Measurements from ENCODE around the gene BCAR3.
A peak's percentile ranks its signal among the peaks of the same experiment; 100 is the strongest.

BCAR3 gene

GRCh38 chr1:93605026-93605568 is 76.5 kb downstream of the BCAR3 start:
- no peak for DNase-seq (ENCODE audit: extremely low spot score, insufficient read length, low read depth)

GRCh38 chr1:93604411-93604810 is 77.2 kb downstream of the BCAR3 start:
- FAIRE-seq (no peak), DNase-seq (ENCODE audit: extremely low spot score, insufficient read length, low read depth) (no peak)

More at GRCh38 chr1:93605026-93605568, 76.5 kb downstream of the BCAR3 start:
- FAIRE-seq = no peak

- FAIRE-seq = no peak
- DNase-seq (ENCODE audit: extremely low spot score, insufficient read length, low read depth) = no peak
Measured at GRCh38 chr1:93603601-93604000, 78.0 kb downstream of the BCAR3 start.

- FAIRE-seq (no peak), DNase-seq (ENCODE audit: extremely low spot score, insufficient read length, low read depth) (no peak)
Measured at GRCh38 chr1:93603106-93603505, 78.5 kb downstream of the BCAR3 start.

GRCh38 chr1:93602101-93602500 is 79.5 kb downstream of the BCAR3 start:
- no peak for FAIRE-seq
- no peak for DNase-seq (ENCODE audit: extremely low spot score, insufficient read length, low read depth)

- DNase-seq (ENCODE audit: extremely low spot score, insufficient read length, low read depth) (no peak), FAIRE-seq (no peak)
Measured at GRCh38 chr1:93601686-93602085, 80.0 kb downstream of the BCAR3 start.

GRCh38 chr1:93600663-93601062 is 81.0 kb downstream of the BCAR3 start:
- DNase-seq (ENCODE audit: extremely low spot score, insufficient read length, low read depth) (no peak), FAIRE-seq (no peak)

- FAIRE-seq (no peak), DNase-seq (ENCODE audit: extremely low spot score, insufficient read length, low read depth) (no peak)
Measured at GRCh38 chr1:93599479-93599878, 82.2 kb downstream of the BCAR3 start.

- DNase-seq (ENCODE audit: extremely low spot score, insufficient read length, low read depth) (no peak), FAIRE-seq (no peak)
Measured at GRCh38 chr1:93598861-93599439, 82.7 kb downstream of the BCAR3 start.

- DNase-seq (ENCODE audit: extremely low spot score, insufficient read length, low read depth) = no peak
- FAIRE-seq = no peak
Measured at GRCh38 chr1:93598396-93598795, 83.2 kb downstream of the BCAR3 start.

GRCh38 chr1:93597709-93598108 is 83.9 kb downstream of the BCAR3 start:
- no peak for FAIRE-seq

GRCh38 chr1:93596329-93597089 is 85.1 kb downstream of the BCAR3 start:
- FAIRE-seq = no peak
- no peak for DNase-seq (ENCODE audit: extremely low spot score, insufficient read length, low read depth)

More at GRCh38 chr1:93597709-93598108, 83.9 kb downstream of the BCAR3 start:
- DNase-seq (ENCODE audit: extremely low spot score, insufficient read length, low read depth) = no peak

- no peak for DNase-seq (ENCODE audit: extremely low spot score, insufficient read length, low read depth)
- no peak for FAIRE-seq
Measured at GRCh38 chr1:93595743-93596142, 85.9 kb downstream of the BCAR3 start.

- DNase-seq (ENCODE audit: extremely low spot score, insufficient read length, low read depth) = no peak
- FAIRE-seq = no peak
Measured at GRCh38 chr1:93595266-93595665, 86.4 kb downstream of the BCAR3 start.

GRCh38 chr1:93594603-93594880 is 87.1 kb downstream of the BCAR3 start:
- FAIRE-seq (no peak), DNase-seq (ENCODE audit: extremely low spot score, insufficient read length, low read depth) (no peak)

GRCh38 chr1:93593854-93594602 is 87.6 kb downstream of the BCAR3 start:
- FAIRE-seq (no peak), DNase-seq (ENCODE audit: extremely low spot score, insufficient read length, low read depth) (no peak)

- no peak for FAIRE-seq
Measured at GRCh38 chr1:93592551-93592949, 89.1 kb downstream of the BCAR3 start.

GRCh38 chr1:93591676-93592550 is 89.7 kb downstream of the BCAR3 start:
- DNase-seq (ENCODE audit: extremely low spot score, insufficient read length, low read depth) = peak; percentile 29
- peak; percentile 24 for FAIRE-seq

More at GRCh38 chr1:93592551-93592949, 89.1 kb downstream of the BCAR3 start:
- DNase-seq (ENCODE audit: extremely low spot score, insufficient read length, low read depth) = no peak

GRCh38 chr1:93591291-93591675 is 90.4 kb downstream of the BCAR3 start:
- FAIRE-seq (peak; percentile 58), DNase-seq (ENCODE audit: extremely low spot score, insufficient read length, low read depth) (peak; percentile 36)

- DNase-seq (ENCODE audit: extremely low spot score, insufficient read length, low read depth) (no peak), FAIRE-seq (no peak)
Measured at GRCh38 chr1:93588955-93589354, 92.7 kb downstream of the BCAR3 start.
